GM23338 (cell line): ENCODE results near the gene CNOT6. TPM values are rescaled to one million over a fixed set of nuclear protein-coding genes. Genes with fewer than 3 reads are reported as not detected.

Experiments
- ATAC-seq: fragments of 200-7000 bp; cut with Tn5 transposase; 3 replicates; pipeline ENCODE4 v1.9.1; 2020
- DNase-seq: peaks from one replicate; pipeline ENCODE4 v3.0.0-alpha.2; 2015; ENCODE audit warnings: low spot score
- H2AFZ ChIP-seq: fragments of 200-600 bp; sonication (generic); 2 replicates; pipeline ENCODE4 v1.8.0; 2016; ENCODE audit warnings: antibody characterized with exemption, mild to moderate bottlenecking, moderate library complexity
- H3F3A ChIP-seq: fragments of 200-600 bp; sonication (generic); replicated peaks from 2 replicates; pipeline ENCODE4 v1.8.0; 2017; ENCODE audit warnings: antibody characterized with exemption, mixed run types, low read depth
- H3K27ac ChIP-seq: fragments of 200-600 bp; sonication (generic); 2 replicates; pipeline ENCODE4 v1.6.1; 2016; ENCODE audit warnings: low read depth
- H3K27me3 ChIP-seq: fragments of 200-600 bp; sonication (generic); 2 replicates; pipeline ENCODE4 v1.8.0; 2016; ENCODE audit warnings: mild to moderate bottlenecking, mixed run types, moderate library complexity; ENCODE audit not compliant: insufficient read depth
- H3K36me3 ChIP-seq: fragments of 200-600 bp; sonication (generic); 2 replicates; pipeline ENCODE4 v1.8.0; 2016; ENCODE audit warnings: mild to moderate bottlenecking; ENCODE audit not compliant: insufficient read depth
- H3K4me1 ChIP-seq: fragments of 200-600 bp; sonication (generic); 2 replicates; pipeline ENCODE4 v1.8.0; 2016; ENCODE audit warnings: mild to moderate bottlenecking, moderate library complexity; ENCODE audit not compliant: insufficient read depth
- H3K4me2 ChIP-seq: fragments of 200-600 bp; sonication (generic); 2 replicates; pipeline ENCODE4 v1.7.1; 2017; ENCODE audit warnings: mixed run types
- H3K4me3 ChIP-seq: fragments of 200-600 bp; sonication (generic); 2 replicates; pipeline ENCODE4 v1.6.1; 2016; ENCODE audit warnings: mixed run types
- H3K79me2 ChIP-seq: fragments of 200-600 bp; sonication (generic); replicated peaks from 2 replicates; pipeline ENCODE4 v1.8.0; 2017; ENCODE audit warnings: mild to moderate bottlenecking; ENCODE audit not compliant: insufficient read depth
- H3K9me2 ChIP-seq: fragments of 200-600 bp; sonication (generic); 2 replicates; pipeline ENCODE4 v1.8.0; 2017; ENCODE audit not compliant: insufficient read depth
- H4K20me1 ChIP-seq: fragments of 200-600 bp; sonication (generic); replicated peaks from 2 replicates; pipeline ENCODE4 v1.8.0; 2017; ENCODE audit warnings: mild to moderate bottlenecking; ENCODE audit not compliant: insufficient read depth
- H3K27ac Mint-ChIP-seq: 2 replicates; pipeline ENCODE4 v1.8.0; 2020; ENCODE audit warnings: inconsistent platforms, mild to moderate bottlenecking, moderate library complexity, mixed read lengths
- H3K27me3 Mint-ChIP-seq: 3 replicates; pipeline ENCODE4 v1.8.0; 2022; ENCODE audit warnings: low read depth, mild to moderate bottlenecking, moderate library complexity, mixed read lengths, inconsistent platforms; ENCODE audit not compliant: insufficient read depth, poor library complexity
- H3K36me3 Mint-ChIP-seq: 3 replicates; pipeline ENCODE4 v1.8.0; 2021; ENCODE audit warnings: low read depth, mild to moderate bottlenecking, inconsistent platforms, moderate library complexity, mixed read lengths
- H3K4me1 Mint-ChIP-seq: 3 replicates; pipeline ENCODE4 v1.8.0; 2020; ENCODE audit warnings: mild to moderate bottlenecking, inconsistent platforms, mixed read lengths
- H3K4me3 Mint-ChIP-seq: 3 replicates; pipeline ENCODE4 v1.8.0; 2021; ENCODE audit warnings: moderate library complexity, mild to moderate bottlenecking, inconsistent platforms, mixed read lengths
- H3K9me3 Mint-ChIP-seq: 3 replicates; pipeline ENCODE4 v1.8.0; 2020; ENCODE audit warnings: moderate library complexity, mild to moderate bottlenecking, inconsistent platforms, mixed read lengths
- CTCF ChIP-seq, 2 experiments: fragments of 200-600 bp in 1 of 2; sonication (generic) in 1 of 2; conservative IDR thresholded peaks; 2 replicates each; pipeline versions ENCODE4 v1.5.1 to v1.6.1; 2016 to 2017; ENCODE audit warnings: antibody characterized with exemption in 2 of 2, low read depth in 2 of 2, mild to moderate bottlenecking in 2 of 2, moderate library complexity in 1 of 2
- ETS1 ChIP-seq: IDR thresholded peaks from 2 replicates; pipeline ENCODE4 v1.6.1; 2016; ENCODE audit warnings: antibody characterized with exemption
- EZH2phosphoT487 ChIP-seq: fragments of 200-600 bp; sonication (generic); IDR thresholded peaks from one replicate; pipeline ENCODE4 v1.8.1; 2018; ENCODE audit warnings: antibody characterized with exemption; ENCODE audit not compliant: unreplicated experiment
- REST ChIP-seq: IDR thresholded peaks from one replicate; pipeline ENCODE4 v1.6.1; 2018; ENCODE audit warnings: antibody characterized with exemption; ENCODE audit not compliant: unreplicated experiment
- ZNF331 ChIP-seq: fragments of 250-450 bp; sonication (Bioruptor Pico); IDR thresholded peaks from 2 replicates; pipeline ENCODE4 v1.5.0; 2020; ENCODE audit warnings: low read depth, mild to moderate bottlenecking, moderate library complexity
- ZNF462 ChIP-seq: fragments of 250-450 bp; sonication (Bioruptor Pico); IDR thresholded peaks from 2 replicates; pipeline ENCODE4 v1.5.0; 2020; ENCODE audit warnings: mild to moderate bottlenecking, moderate library complexity
- polyA plus RNA-seq: library from polyadenylated mRNA; unstranded; fragments of >200 nt; fragmentation: Nextera tagmentation; extraction: Ambion mirVana; gene quantifications from 2 replicates; pipeline ENCODE4 v1.2.1, GENCODE V29; 2016
- total RNA-seq: library from RNA; depleted of rRNA; stranded (reverse); fragments of >200 nt; shearing (Covaris generic); gene quantifications from 2 replicates; pipeline ENCODE4 v1.2.3, GENCODE V29; 2014

Gene CNOT6
- total and polyA plus RNA-seq, 2 experiments from 2014 or later: 14.6 to 38.7 TPM

- no peaks in the 10 kb centered on the region for H3K36me3 ChIP-seq
- TF ChIP-seq CTCF (conservative IDR thresholded peaks at IDR 0.05; ENCODE audit: low read depth in 2 of 2) (no peak), ZNF331 (no peak), EZH2phosphoT487 (no peak), ZNF462 (no peak), ETS1 (no peak), REST (no peak)
- no peaks in the 10 kb centered on the region for H3K9me2 ChIP-seq
- H3K27me3 ChIP-seq: no peaks in the 10 kb centered on the region
- H3F3A ChIP-seq: no peaks in the 10 kb centered on the region
- Mint-ChIP-seq H3K9me3 (no peaks in the 10 kb centered on the region), H3K27me3 (peaks cover 10% of the 10 kb centered on the region), H3K4me1 (peaks cover 5% of the 10 kb centered on the region; the same call in 1 of the 3 replicates), H3K27ac (no peak overlapping the region), H3K4me3 (no peak overlapping the region), H3K36me3 (no peaks in the 10 kb centered on the region; the same call in 2 of the 3 replicates)
- H3K4me1 ChIP-seq: no peaks in the 10 kb centered on the region
- ATAC-seq (no peak), DNase-seq (no peak)
- H3K4me3 ChIP-seq: no peak overlapping the region
- H4K20me1 ChIP-seq: no peaks in the 10 kb centered on the region
- no peak overlapping the region for H3K27ac ChIP-seq
- no peak overlapping the region for H2AFZ ChIP-seq
- no peaks in the 10 kb centered on the region for H3K79me2 ChIP-seq
- H3K4me2 ChIP-seq: no peak overlapping the region
These were observed 115.2 kb downstream of the CNOT6 start for GRCh38 chr5:180609386-180609785.
